NCI-H1694 treated with DMSO at 0.1 percent for 48 hours (cell line): ENCODE results near the gene MREG.
"Not testable (repeated sequence)": the region's sequence is repeated elsewhere in the genome, so short reads cannot be mapped to it uniquely, and the experiment has no call there.

Source experiments
- DNase-seq: peaks from one replicate; lab custom pipeline; 2025; lab: John Stamatoyannopoulos, UW

Gene MREG

GRCh38 chr2:216021768-216022565 is 8.6 kb upstream of the MREG start:
- DNase-seq = no peak

GRCh38 chr2:216018709-216019108 is 5.4 kb upstream of the MREG start:
- no peak for DNase-seq

GRCh38 chr2:216017365-216017764 is 4.0 kb upstream of the MREG start:
- DNase-seq = no peak

GRCh38 chr2:216016581-216016980 is 3.2 kb upstream of the MREG start:
- DNase-seq = no peak

GRCh38 chr2:216015722-216016464 is 2.5 kb upstream of the MREG start:
- peak; percentile 34 for DNase-seq

GRCh38 chr2:216014986-216015385 is 1.6 kb upstream of the MREG start:
- no peak for DNase-seq

GRCh38 chr2:216014006-216014405 is 655 bp upstream of the MREG start:
- no peak for DNase-seq

GRCh38 chr2:216012830-216013079 is 596 bp downstream of the MREG start:
- DNase-seq = no peak

GRCh38 chr2:216012133-216012829 is 1.1 kb downstream of the MREG start:
- no peak for DNase-seq

- not testable (repeated sequence) for DNase-seq
Measured at GRCh38 chr2:216009215-216009614, 4.1 kb downstream of the MREG start.

- no peak for DNase-seq
Measured at GRCh38 chr2:216008387-216008786, 5.0 kb downstream of the MREG start.

GRCh38 chr2:216006164-216006663 is 7.1 kb downstream of the MREG start:
- DNase-seq = no peak

GRCh38 chr2:216004697-216005283 is 8.6 kb downstream of the MREG start:
- no peak for DNase-seq

- no peak for DNase-seq
Measured at GRCh38 chr2:216003876-216004696, 9.3 kb downstream of the MREG start.

GRCh38 chr2:216002693-216003092 is 10.7 kb downstream of the MREG start:
- DNase-seq = no peak

- no peak for DNase-seq
Measured at GRCh38 chr2:216002101-216002678, 11.2 kb downstream of the MREG start.

GRCh38 chr2:216001216-216002100 is 11.9 kb downstream of the MREG start:
- DNase-seq = no peak

GRCh38 chr2:215998636-215999035 is 14.7 kb downstream of the MREG start:
- no peak for DNase-seq

GRCh38 chr2:215997219-215997618 is 16.1 kb downstream of the MREG start:
- DNase-seq = no peak

- no peak for DNase-seq
Measured at GRCh38 chr2:215994911-215995310, 18.4 kb downstream of the MREG start.
